K562 (cell line): ENCODE results near the gene ZCCHC24. TPM values are rescaled to one million over a fixed set of nuclear protein-coding genes. Genes with fewer than 3 reads are reported as not detected.

Experiments
- ATAC-seq: fragments of 200-7000 bp; cut with Tn5 transposase; 3 replicates; pipeline ENCODE4 v1.9.1; 2020; ENCODE audit warnings: moderate library complexity
- BruUV-seq: library from RNA; stranded (reverse); fragments of 400-500 nt; replicated peaks from 2 replicates; lab custom pipeline; 2021; lab: Mats Ljungman, UMichigan
- CTCF ChIA-PET: fragments of 300-600 bp; formaldehyde crosslinking; extraction: SDS; loops from one replicate; lab custom pipeline; 2021; ENCODE audit warnings: low intra/inter-chr PET ratio; lab: Yijun Ruan, JAX
- POLR2A ChIA-PET: fragments of 300-600, 350-650 bp; sonication (Branson Sonifier 250); formaldehyde crosslinking; extraction: SDS; loops from one replicate; lab custom pipeline; 2021; ENCODE audit warnings: antibody characterized with exemption, inconsistent platforms; lab: Yijun Ruan, JAX
- DNase-seq, 4 experiments: peaks; one replicate each; pipeline versions ENCODE4 v3.0.0 to v3.0.0-alpha.2; 2011 to 2018; ENCODE audit warnings: low spot score in 3 of 4, mixed read lengths in 3 of 4; ENCODE audit errors: extremely low read depth in 1 of 4
- FAIRE-seq: peaks from 2 replicates; lab custom pipeline; 2011; peaks lifted over from hg19 to GRCh38; lab: Jason Lieb, UNC
- H2AFZ ChIP-seq: 2 replicates; pipeline ENCODE4 v1.6.0; 2011; ENCODE audit warnings: low read depth, low read length, control low read depth, inconsistent platforms
- H3K27ac ChIP-seq: fragments of 200-600 bp; 3 replicates; pipeline ENCODE4 v1.8.0; 2011; ENCODE audit warnings: low read depth, mild to moderate bottlenecking, control low read depth, inconsistent platforms, low read length, moderate library complexity, mixed read lengths; ENCODE audit errors: extremely low read depth
- H3K27me3 ChIP-seq, 2 experiments: fragments of 300-600 bp in 1 of 2; 2 replicates in 1 of 2; 3 replicates in 1 of 2; pipeline versions ENCODE4 v1.6.0 to v1.8.0; 2011; ENCODE audit warnings: inconsistent platforms in 2 of 2, low read length in 2 of 2, mild to moderate bottlenecking in 1 of 2, mixed read lengths in 1 of 2, moderate library complexity in 1 of 2; ENCODE audit not compliant: control insufficient read depth in 2 of 2, insufficient read depth in 2 of 2
- H3K36me3 ChIP-seq: fragments of 300-600 bp; 3 replicates; pipeline ENCODE4 v1.8.0; 2011; ENCODE audit warnings: mild to moderate bottlenecking, low read length, inconsistent platforms; ENCODE audit not compliant: control insufficient read depth, insufficient read depth
- H3K4me1 ChIP-seq, 2 experiments: fragments of 200-600 bp in 1 of 2; replicated peaks in 1 of 2; 2 replicates in 1 of 2; 3 replicates in 1 of 2; pipeline versions ENCODE4 v1.5.1 to v1.8.0; 2011; ENCODE audit warnings: inconsistent platforms in 2 of 2, low read length in 2 of 2, mild to moderate bottlenecking in 1 of 2, mixed read lengths in 1 of 2, moderate library complexity in 1 of 2; ENCODE audit not compliant: control insufficient read depth in 2 of 2, insufficient read depth in 2 of 2
- H3K4me2 ChIP-seq: 2 replicates; pipeline ENCODE4 v1.6.1; 2011; ENCODE audit warnings: low read length, control low read depth, inconsistent platforms, mixed read lengths; ENCODE audit not compliant: insufficient read depth
- H3K4me3 ChIP-seq: fragments of 200-600 bp; sonication (generic), shearing (Covaris generic); 2 replicates; pipeline ENCODE4 v1.5.1; 2016; ENCODE audit warnings: control low read depth, inconsistent platforms
- H3K79me2 ChIP-seq: fragments of 200-600 bp; 3 replicates; pipeline ENCODE4 v1.8.0; 2011; ENCODE audit warnings: low read length, inconsistent platforms; ENCODE audit not compliant: control insufficient read depth, insufficient read depth
- H3K9ac ChIP-seq, 2 experiments: 2 replicates each; pipeline versions ENCODE4 v1.6.0 to v1.6.1; 2011; ENCODE audit warnings: low read depth in 2 of 2, low read length in 2 of 2, control low read depth in 1 of 2, inconsistent platforms in 1 of 2, mild to moderate bottlenecking in 1 of 2, mixed read lengths in 1 of 2; ENCODE audit not compliant: insufficient read depth in 1 of 2
- H3K9me1 ChIP-seq: one replicate; pipeline ENCODE4 v1.6.0; 2011; ENCODE audit warnings: inconsistent platforms, mild to moderate bottlenecking, low read length, moderate library complexity; ENCODE audit not compliant: control insufficient read depth, insufficient read depth
- H3K9me3 ChIP-seq: replicated peaks from 2 replicates; pipeline ENCODE4 v1.5.1; 2011; ENCODE audit warnings: low read depth, low read length, inconsistent platforms; ENCODE audit not compliant: control insufficient read depth, insufficient read depth
- H4K20me1 ChIP-seq: replicated peaks from 2 replicates; pipeline ENCODE4 v1.6.1; 2011; ENCODE audit warnings: low read length, inconsistent platforms, mixed read lengths; ENCODE audit not compliant: control insufficient read depth, insufficient read depth
- ASH1L ChIP-seq: fragments of 450-650 bp; IDR thresholded peaks from 2 replicates; pipeline ENCODE4 v1.6.1; 2018; ENCODE audit warnings: borderline replicate concordance, mild to moderate bottlenecking, low read depth; ENCODE audit not compliant: partially characterized antibody
- BRD4 ChIP-seq: fragments of 200-600 bp; sonication (generic); IDR thresholded peaks from 2 replicates; pipeline ENCODE4 v1.6.1; 2017; ENCODE audit warnings: inconsistent platforms
- MECOM ChIP-seq: fragments of 250-450 bp; sonication (Bioruptor Pico); IDR thresholded peaks from 2 replicates; pipeline ENCODE4 v1.8.0; 2022; ENCODE audit warnings: inconsistent platforms
- MXI1 ChIP-seq: IDR thresholded peaks from 2 replicates; pipeline ENCODE4 v1.6.1; 2011; ENCODE audit warnings: low read depth, mild to moderate bottlenecking, improper control_type of control experiment, low read length
- PHF8 ChIP-seq: fragments of 200-600 bp; sonication (generic); IDR thresholded peaks from 2 replicates; pipeline ENCODE4 v1.6.1; 2012; ENCODE audit warnings: mixed run types, mild to moderate bottlenecking, inconsistent platforms, low read length, moderate library complexity, borderline replicate concordance
- RB1 ChIP-seq: fragments of 450-650 bp; IDR thresholded peaks from 2 replicates; pipeline ENCODE4 v1.6.1; 2017; ENCODE audit warnings: low read depth, mild to moderate bottlenecking
- RBM39 ChIP-seq: fragments of 200-400 bp; formaldehyde crosslinking; optimal IDR thresholded peaks from 2 replicates; pipeline ENCODE3; 2018; ENCODE audit warnings: low read depth, low read length
- SOX6 ChIP-seq: fragments of 450-650 bp; IDR thresholded peaks from 2 replicates; pipeline ENCODE4 v1.6.1; 2014; ENCODE audit warnings: mild to moderate bottlenecking
- SPI1 ChIP-seq: IDR thresholded peaks from 2 replicates; pipeline ENCODE4 v1.6.1; 2011; ENCODE audit warnings: low read depth, low read length, control low read depth, borderline replicate concordance
- SREBF1 ChIP-seq: fragments of 150-350 bp; IDR thresholded peaks from 2 replicates; pipeline ENCODE4 v1.6.1; 2014; ENCODE audit warnings: antibody characterized with exemption, low read depth, low read length, borderline replicate concordance
- STAT5A ChIP-seq: IDR thresholded peaks from 2 replicates; pipeline ENCODE4 v1.6.1; 2012; ENCODE audit warnings: low read length, inconsistent platforms, borderline replicate concordance
- ZNF764 ChIP-seq: fragments of 250-450 bp; sonication (Bioruptor Pico); IDR thresholded peaks from 2 replicates; pipeline ENCODE4 v1.4.0; 2020; ENCODE audit warnings: low read depth, mild to moderate bottlenecking, moderate library complexity
- WGBS: fragments of 100-300 bp; shearing (Covaris generic); methylation state at CpG from one replicate; pipeline ENCODE4 v1.1.6; 2016; ENCODE audit warnings: low coverage, mixed read lengths; ENCODE audit not compliant: insufficient coverage; ENCODE audit errors: missing lambda C conversion rate; 5-methylcytosine and 5-hydroxymethylcytosine counted together
- in situ Hi-C: fragments of 300-500 bp; cut with MboI; formaldehyde crosslinking; loops from 4 replicates; pipeline ENCODE4 v1.15.0; 2018; ENCODE audit warnings: inconsistent platforms, mixed read lengths
- intact Hi-C: fragments of 100-400 bp; cut with micrococcal nuclease; formaldehyde crosslinking; loops from 2 replicates; pipeline ENCODE4 v1.14.2; 2022
- polyA plus RNA-seq, 8 experiments: library from polyadenylated mRNA; depleted of rRNA in 4 of 8; stranded (reverse) in 5 of 8; unstranded in 3 of 8; fragments of >200 nt; fragmentation: Nextera tagmentation in 2 of 8; fragmentation: Illumina TruSeq in 1 of 8; extraction: Ambion mirVana in 2 of 8; extraction: Trizol in 1 of 8; gene quantifications; 2 replicates each; pipeline versions ENCODE4 v1.2.1 to v1.2.3, GENCODE V29; 2011 to 2014; ENCODE audit warnings: inconsistent platforms in 1 of 8, missing spikeins in 1 of 8
- total RNA-seq, 7 experiments: library from RNA; depleted of rRNA in 6 of 7; stranded (reverse); fragments of >200 nt in 6 of 7; fragmentation: Illumina TruSeq in 2 of 7; extraction: Trizol in 2 of 7; gene quantifications; 2 replicates each; pipeline versions ENCODE4 v1.2.1 to v1.2.3, GENCODE V29; 2011 to 2021; ENCODE audit warnings: low replicate concordance in 1 of 7
- TF ChIP-seq, protein P1 (sequence below), 2 experiments: fragments of 200-800 bp in 1 of 2; sonication (Bioruptor generic) in 1 of 2; sonication (generic) in 1 of 2; formaldehyde crosslinking in 1 of 2; IDR thresholded peaks in 1 of 2; conservative IDR thresholded peaks in 1 of 2; 2 replicates each; pipeline versions ENCODE4 v1.5.0 to v1.6.1; 2016 to 2020; ENCODE audit warnings: missing compliant biosample characterization in 1 of 2, missing genetic modification characterization in 1 of 2, missing genetic modification reagents in 1 of 2
- TF ChIP-seq, protein P2 (sequence below): fragments of 250-450 bp; sonication (Bioruptor Pico); IDR thresholded peaks from 2 replicates; pipeline ENCODE4 v1.9.0; 2021; ENCODE audit warnings: mild to moderate bottlenecking
- TF ChIP-seq, protein P3 (sequence below): fragments of 250-450 bp; sonication (Bioruptor Pico); IDR thresholded peaks from 2 replicates; pipeline ENCODE4 v1.9.0; 2021; ENCODE audit warnings: mild to moderate bottlenecking, inconsistent platforms

ZCCHC24 gene
- total and polyA plus RNA-seq, 9 of the 15 experiments (the other 6 are each of a cell fraction or from before 2014, with no cell fraction given): 0.84 to 11.0 (median 4.6) TPM

DNA sequence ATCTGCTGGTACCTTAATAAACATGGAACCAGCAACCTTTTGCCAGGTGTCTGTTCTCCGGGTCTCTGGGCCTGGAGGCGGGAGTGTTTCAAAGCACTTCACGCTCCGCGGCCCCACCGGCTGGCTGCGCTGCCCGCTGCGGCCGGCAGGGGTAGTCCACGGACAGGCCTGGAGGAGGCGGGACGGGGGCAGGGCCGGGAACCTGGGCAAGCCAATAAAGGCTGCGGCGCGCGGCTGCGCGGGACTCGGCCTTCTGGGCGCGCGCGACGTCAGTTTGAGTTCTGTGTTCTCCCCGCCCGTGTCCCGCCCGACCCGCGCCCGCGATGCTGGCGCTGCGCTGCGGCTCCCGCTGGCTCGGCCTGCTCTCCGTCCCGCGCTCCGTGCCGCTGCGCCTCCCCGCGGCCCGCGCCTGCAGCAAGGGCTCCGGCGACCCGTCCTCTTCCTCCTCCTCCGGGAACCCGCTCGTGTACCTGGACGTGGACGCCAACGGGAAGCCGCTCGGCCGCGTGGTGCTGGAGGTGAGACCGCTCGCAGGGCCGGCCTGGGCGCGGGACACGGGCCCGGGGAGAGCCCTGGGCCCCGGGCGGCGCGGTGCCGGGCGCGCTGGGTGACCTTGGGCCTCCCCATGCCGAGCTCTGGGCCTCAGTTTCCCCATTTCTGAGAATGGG lies 98.1 kb downstream of the ZCCHC24 start, which contains the start of gene PPIF (continued):
- TF ChIP-seq, protein P1, sequence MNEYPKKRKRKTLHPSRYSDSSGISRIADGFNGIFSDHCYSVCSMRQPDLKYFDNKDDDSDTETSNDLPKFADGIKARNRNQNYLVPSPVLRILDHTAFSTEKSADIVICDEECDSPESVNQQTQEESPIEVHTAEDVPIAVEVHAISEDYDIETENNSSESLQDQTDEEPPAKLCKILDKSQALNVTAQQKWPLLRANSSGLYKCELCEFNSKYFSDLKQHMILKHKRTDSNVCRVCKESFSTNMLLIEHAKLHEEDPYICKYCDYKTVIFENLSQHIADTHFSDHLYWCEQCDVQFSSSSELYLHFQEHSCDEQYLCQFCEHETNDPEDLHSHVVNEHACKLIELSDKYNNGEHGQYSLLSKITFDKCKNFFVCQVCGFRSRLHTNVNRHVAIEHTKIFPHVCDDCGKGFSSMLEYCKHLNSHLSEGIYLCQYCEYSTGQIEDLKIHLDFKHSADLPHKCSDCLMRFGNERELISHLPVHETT (CRISPR knock-in tag; conservative IDR thresholded peaks at IDR 0.05 in 1 of 2, IDR thresholded peaks at IDR 0.05 in 1 of 2): no peak
- no peak for TF ChIP-seq ASH1L

DNA sequence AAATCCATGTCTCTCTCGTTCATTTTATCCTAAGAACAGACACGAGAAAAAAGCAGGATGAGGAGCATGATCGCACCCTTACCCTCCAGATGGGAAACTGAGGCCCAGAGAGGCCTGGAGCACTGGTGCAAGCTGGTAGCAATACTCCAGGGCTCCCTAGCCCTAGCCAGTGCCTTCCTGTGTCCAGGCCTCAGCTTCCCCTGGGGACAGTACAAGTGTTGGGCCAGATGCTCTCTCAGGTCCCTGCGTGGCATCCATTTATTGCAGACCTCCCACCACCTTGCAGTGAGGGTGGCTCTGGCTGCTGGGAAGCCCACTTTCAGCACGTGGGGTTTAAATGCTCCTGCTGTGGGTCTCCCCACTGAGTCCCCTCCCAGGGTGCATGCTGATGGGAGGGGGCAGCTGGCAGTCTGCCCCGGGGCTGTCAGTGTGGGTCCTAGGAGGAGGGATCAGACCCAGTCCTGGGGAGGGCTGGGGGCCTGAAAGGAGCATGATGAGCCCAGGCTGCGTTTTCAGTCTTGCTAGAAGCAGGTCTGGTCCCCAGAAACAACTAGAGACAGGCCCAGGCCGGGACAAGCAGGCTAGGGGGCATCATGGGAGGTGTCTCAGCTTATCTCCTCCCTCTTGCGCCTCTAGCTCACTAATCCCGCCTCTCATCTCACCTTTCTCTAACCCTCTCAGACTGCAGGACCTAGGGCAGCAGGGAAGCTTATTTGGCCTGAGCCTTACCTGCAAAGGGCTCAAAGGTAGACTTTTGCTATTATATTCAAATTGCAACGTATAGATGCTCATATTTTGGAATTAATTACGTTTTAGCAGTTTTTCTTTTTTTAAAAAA lies 98.8 kb downstream of the ZCCHC24 start:
- TSS peak; percentile 43 for BruUV-seq
- Histone ChIP-seq H3K9me1 (peaks cover 18% of the 10 kb centered on the region), H3K36me3 (peaks cover 34% of the 10 kb centered on the region), H3K27me3 (no peaks in the 10 kb centered on the region), H4K20me1 (peaks cover 25% of the 10 kb centered on the region), H2AFZ (peak overlapping the region; percentile 41), H3K9ac (peak overlapping the region; percentile 3 to 10; a peak in 3 of 4 replicates), H3K4me1 (peaks cover 38 to 59% of the 10 kb centered on the region in 2 experiments), H3K4me3 (no peak overlapping the region), H3K27ac (no peak overlapping the region), H3K79me2 (peaks cover 36% of the 10 kb centered on the region), H3K9me3 (no peaks in the 10 kb centered on the region), H3K4me2 (peak overlapping the region; percentile 88)
- ChIA-PET CTCF (interaction anchor here (0.7 kb wide), 1 partner anchor 120 kb away, joined by 3 read pairs; no protein-coding TSS in a partner anchor), POLR2A (interaction anchor here (0.6 to 2.7 kb wide), 6 partner anchors 13 to 285 kb away, joined by 3 to 16 read pairs (median 7); partner anchors contain the start of gene ZCCHC24)
- WGBS: 37% methylated on average over 12 of the region's 12 CpGs
- in situ Hi-C loops: no loop called here
- peak; percentile 16 for ATAC-seq
- intact Hi-C loops: no loop called here
- DNase-seq: peak in 2 of 4 experiments; percentile 48 to 54
- FAIRE-seq: no peak
- TF ChIP-seq MECOM (CRISPR knock-in tag) (0 out of 2 replicates have a peak, but pooled peaks have one; percentile 24), RBM39 (no peak), STAT5A (no peak), MXI1 (no peak), RB1 (no peak), BRD4 (no peak), SREBF1 (no peak), SOX6 (no peak), SPI1 (no peak), PHF8 (no peak), ZNF764 (CRISPR knock-in tag) (no peak)
- TF ChIP-seq, protein P2, sequence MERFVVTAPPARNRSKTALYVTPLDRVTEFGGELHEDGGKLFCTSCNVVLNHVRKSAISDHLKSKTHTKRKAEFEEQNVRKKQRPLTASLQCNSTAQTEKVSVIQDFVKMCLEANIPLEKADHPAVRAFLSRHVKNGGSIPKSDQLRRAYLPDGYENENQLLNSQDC (CRISPR knock-in tag): no peak
- TF ChIP-seq, protein P3, sequence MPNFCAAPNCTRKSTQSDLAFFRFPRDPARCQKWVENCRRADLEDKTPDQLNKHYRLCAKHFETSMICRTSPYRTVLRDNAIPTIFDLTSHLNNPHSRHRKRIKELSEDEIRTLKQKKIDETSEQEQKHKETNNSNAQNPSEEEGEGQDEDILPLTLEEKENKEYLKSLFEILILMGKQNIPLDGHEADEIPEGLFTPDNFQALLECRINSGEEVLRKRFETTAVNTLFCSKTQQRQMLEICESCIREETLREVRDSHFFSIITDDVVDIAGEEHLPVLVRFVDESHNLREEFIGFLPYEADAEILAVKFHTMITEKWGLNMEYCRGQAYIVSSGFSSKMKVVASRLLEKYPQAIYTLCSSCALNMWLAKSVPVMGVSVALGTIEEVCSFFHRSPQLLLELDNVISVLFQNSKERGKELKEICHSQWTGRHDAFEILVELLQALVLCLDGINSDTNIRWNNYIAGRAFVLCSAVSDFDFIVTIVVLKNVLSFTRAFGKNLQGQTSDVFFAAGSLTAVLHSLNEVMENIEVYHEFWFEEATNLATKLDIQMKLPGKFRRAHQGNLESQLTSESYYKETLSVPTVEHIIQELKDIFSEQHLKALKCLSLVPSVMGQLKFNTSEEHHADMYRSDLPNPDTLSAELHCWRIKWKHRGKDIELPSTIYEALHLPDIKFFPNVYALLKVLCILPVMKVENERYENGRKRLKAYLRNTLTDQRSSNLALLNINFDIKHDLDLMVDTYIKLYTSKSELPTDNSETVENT (CRISPR knock-in tag): no peak
